ENCODE data around the gene MNX1. TPM values are rescaled to one million over a fixed set of nuclear protein-coding genes. Genes with fewer than 3 reads are reported as not detected.

Gene MNX1
- total RNA-seq = under 1 TPM in 1 of 2 experiments, not detected in 1; 0.10 TPM

GRCh38 chr7:157010588-157011332, at the start of gene MNX1:
TSS of gene MNX1 (minus strand) at chr7:157010663. CDS start at chr7:157010350, 313 bp downstream.

Other genes starting within 250 kb of the MNX1 start
- 10 to 100 TPM; 52.0 to 52.5 TPM for gene LMBR1, start 117.5 kb downstream of the MNX1 start, total RNA-seq
- gene NOM1, start 61.0 kb downstream of the MNX1 start, total RNA-seq = 10 to 100 TPM; 20.4 to 22.5 TPM
- 10 to 100 TPM; 48.0 to 48.5 TPM for gene UBE3C, start 128.3 kb upstream of the MNX1 start, total RNA-seq

All from activated naive CD4-positive, alpha-beta T cell treated with anti-CD3 and anti-CD28 coated beads, Interleukin-2, amount 10 ng/mL, durations not matched to agents 5 hours and 36 hours (primary cell).